Psoas muscle (tissue), 8 donors: ENCODE results near the gene RASSF6. TPM values are rescaled to one million over a fixed set of nuclear protein-coding genes. Genes with fewer than 3 reads are reported as not detected.
"Not testable (repeated sequence)": the region's sequence is repeated elsewhere in the genome, so short reads cannot be mapped to it uniquely, and the experiment has no call there.

Source experiments
- ATAC-seq, 4 donors: fragments of 200-7000 bp; cut with Tn5 transposase; one replicate each; pipeline ENCODE4 v1.9.1; 2020; ENCODE audit warnings: moderate library complexity in 3 of 4, mild to moderate bottlenecking in 2 of 4
- DNase-seq, 2 donors: peaks; one replicate each; pipeline ENCODE4 v3.0.0-alpha.2; 2020
- H3K27ac ChIP-seq: fragments of 200-600 bp; one replicate; pipeline ENCODE4 v1.8.0; 2022
- H3K27me3 ChIP-seq, 3 donors: fragments of 200-600 bp in 1 of 3; one replicate each; pipeline versions ENCODE4 v1.6.1 to v1.8.0; 2013 to 2022; ENCODE audit warnings: low read length in 2 of 3, mild to moderate bottlenecking in 2 of 3, moderate library complexity in 1 of 3; ENCODE audit not compliant: insufficient read depth in 3 of 3
- H3K36me3 ChIP-seq, 2 donors: fragments of 200-600 bp in 1 of 2; one replicate each; pipeline versions ENCODE4 v1.6.1 to v1.8.0; 2013 to 2022; ENCODE audit warnings: low read depth in 1 of 2, mild to moderate bottlenecking in 1 of 2, moderate library complexity in 1 of 2; ENCODE audit not compliant: insufficient read depth in 1 of 2
- H3K4me1 ChIP-seq: fragments of 200-600 bp; one replicate; pipeline ENCODE4 v1.8.0; 2022
- H3K4me3 ChIP-seq: fragments of 200-600 bp; one replicate; pipeline ENCODE4 v1.8.0; 2022; ENCODE audit warnings: mild to moderate bottlenecking
- H3K9me3 ChIP-seq: fragments of 200-600 bp; one replicate; pipeline ENCODE4 v1.8.0; 2022
- CTCF ChIP-seq: fragments of 200-600 bp; IDR thresholded peaks from one replicate; pipeline ENCODE4 v1.8.0; 2022; ENCODE audit warnings: antibody characterized with exemption
- WGBS, 3 donors: extraction: QIAGEN DNeasy Blood & Tissue Kit; methylation state at CpG; one replicate each; pipeline versions ENCODE4 v1.1.6 to v1.1.7; 2013; 5-methylcytosine and 5-hydroxymethylcytosine counted together
- intact Hi-C, 2 donors: fragments of 100-400 bp; cut with DNase I; formaldehyde crosslinking; loops; one replicate each; pipeline versions ENCODE4 v1.11.0 to v1.14.2; 2022
- polyA plus RNA-seq, 3 donors: library from polyadenylated mRNA; stranded (reverse); fragments of 200-250 nt; gene quantifications; one replicate each; pipeline ENCODE4 v1.2.3, GENCODE V29; 2013
- total RNA-seq, 4 donors: library from RNA; stranded (reverse); fragmentation: NEBNext Ultra II Directional in 2 of 4; extraction: Animal tissue kit (Norgen Biotek cat#: 25700) in 2 of 4; gene quantifications; one replicate each; pipeline versions ENCODE4 v1.2.1 to v1.2.4, GENCODE V29; 2021 to 2023
- donor health status: healthy with polysubstance abuse.
- donor health status: DM: no; HTN: no; CAD: no; lungs with moderate emphysema.
- donor health status: Bipolar disorder and iron deficiency.
- donor health status: healthy.
- donor health status: DM: yes; HTN: yes; CAD: no.
- donor health status: DM: no; HTN: no; CAD: no.
- donor health status: DM: no; HTN: no; CAD: no.
- donor health status: DM: yes; HTN: yes; CAD: no.

RASSF6 gene
- total and polyA plus RNA-seq, 7 donors: 0.01 TPM; not detected in 6

- Histone ChIP-seq H3K9me3 (no peaks in the 10 kb centered on the region), H3K36me3 (no peaks in the 10 kb centered on the region), H3K27ac (no peak overlapping the region), H3K27me3 (no peaks in the 10 kb centered on the region), H3K4me3 (no peak overlapping the region), H3K4me1 (no peaks in the 10 kb centered on the region)
- ATAC-seq (no peak), DNase-seq (no peak)
- intact Hi-C loops: no loop called here
- no peak for TF ChIP-seq CTCF
Measured at GRCh38 chr4:73600954-73601353, 19.3 kb downstream of the RASSF6 start.

GRCh38 chr4:73599182-73599581 is 21.1 kb downstream of the RASSF6 start:
- Histone ChIP-seq H3K36me3 (no peaks in the 10 kb centered on the region), H3K9me3 (no peaks in the 10 kb centered on the region), H3K4me1 (no peaks in the 10 kb centered on the region), H3K4me3 (no peak overlapping the region), H3K27ac (no peak overlapping the region), H3K27me3 (no peaks in the 10 kb centered on the region)
- no peak for TF ChIP-seq CTCF
- 23 to 26% (median 25%) methylated on average over 4 of the region's 4 CpGs for WGBS, 3 donors
- ATAC-seq (no peak), DNase-seq (no peak)
- intact Hi-C loops: no loop called here

GRCh38 chr4:73597594-73597993 is 22.6 kb downstream of the RASSF6 start:
- intact Hi-C loops: no loop called here
- H3K27me3 ChIP-seq: no peaks in the 10 kb centered on the region
- no peaks in the 10 kb centered on the region for H3K4me1 ChIP-seq
- no peak for DNase-seq
- H3K4me3 ChIP-seq: no peak overlapping the region
- no peaks in the 10 kb centered on the region for H3K9me3 ChIP-seq
- ATAC-seq: no peak
- TF ChIP-seq CTCF: no peak
- no peak overlapping the region for H3K27ac ChIP-seq
- H3K36me3 ChIP-seq: no peaks in the 10 kb centered on the region

- H3K9me3 ChIP-seq, H3K4me1 ChIP-seq, H3K36me3 ChIP-seq, DNase-seq, H3K4me3 ChIP-seq, H3K27me3 ChIP-seq, ATAC-seq, intact Hi-C loops, H3K27ac ChIP-seq: not testable (repeated sequence)
Measured at GRCh38 chr4:73597183-73597582, 23.1 kb downstream of the RASSF6 start.

- H3K4me1 ChIP-seq: no peaks in the 10 kb centered on the region
- H3K9me3 ChIP-seq: no peaks in the 10 kb centered on the region
- H3K36me3 ChIP-seq: no peaks in the 10 kb centered on the region
- H3K27ac ChIP-seq: no peak overlapping the region
- intact Hi-C loops: no loop called here
- H3K27me3 ChIP-seq: no peaks in the 10 kb centered on the region
- ATAC-seq: no peak
- no peak for DNase-seq
- 44 to 48% (median 46%) methylated on average over 4 of the region's 4 CpGs for WGBS, 3 donors
- no peak overlapping the region for H3K4me3 ChIP-seq
- no peak for TF ChIP-seq CTCF
Measured at GRCh38 chr4:73596001-73596400, 24.2 kb downstream of the RASSF6 start.
